Measurements from ENCODE around the gene DENND1A.
"Not testable (repeated sequence)": the region's sequence is repeated elsewhere in the genome, so short reads cannot be mapped to it uniquely, and the experiment has no call there.

DENND1A gene

GRCh38 chr9:123418506-123418905 lies 511.4 kb downstream of the DENND1A start:
- DNase-seq = no peak

- no peak for DNase-seq
Measured at GRCh38 chr9:123418052-123418430, 511.9 kb downstream of the DENND1A start.

GRCh38 chr9:123417289-123418051 lies 512.5 kb downstream of the DENND1A start:
- DNase-seq = no peak

GRCh38 chr9:123416176-123416575 lies 513.8 kb downstream of the DENND1A start:
- DNase-seq = no peak

- DNase-seq = no peak
Measured at GRCh38 chr9:123414936-123415930, 514.7 kb downstream of the DENND1A start.

- no peak for DNase-seq
Measured at GRCh38 chr9:123414204-123414603, 515.7 kb downstream of the DENND1A start.

GRCh38 chr9:123412171-123412820 lies 517.6 kb downstream of the DENND1A start:
- DNase-seq = no peak

GRCh38 chr9:123411636-123412035 lies 518.3 kb downstream of the DENND1A start:
- no peak for DNase-seq

- DNase-seq = no peak
Measured at GRCh38 chr9:123411191-123411590, 518.7 kb downstream of the DENND1A start.

- no peak for DNase-seq
Measured at GRCh38 chr9:123410281-123410910, 519.5 kb downstream of the DENND1A start.

GRCh38 chr9:123408313-123409262 lies 521.3 kb downstream of the DENND1A start:
- DNase-seq = no peak

GRCh38 chr9:123407217-123407851 lies 522.6 kb downstream of the DENND1A start:
- DNase-seq = peak; percentile 41

GRCh38 chr9:123406691-123407216 lies 523.2 kb downstream of the DENND1A start:
- no peak for DNase-seq

GRCh38 chr9:123406016-123406415 lies 523.9 kb downstream of the DENND1A start:
- no peak for DNase-seq

GRCh38 chr9:123402981-123403509 lies 526.9 kb downstream of the DENND1A start:
- no peak for DNase-seq

- no peak for DNase-seq
Measured at GRCh38 chr9:123401879-123402513, 527.9 kb downstream of the DENND1A start.

- DNase-seq = no peak
Measured at GRCh38 chr9:123400926-123401503, 528.9 kb downstream of the DENND1A start.

GRCh38 chr9:123399803-123400378 lies 530.0 kb downstream of the DENND1A start:
- DNase-seq = no peak

- DNase-seq = not testable (repeated sequence)
Measured at GRCh38 chr9:123398938-123399337, 531.0 kb downstream of the DENND1A start.

Data from NCI-H774 (cell line).